Lung microvascular endothelial cell (primary cell): ENCODE data around the gene AMY1C. TPM values are rescaled to one million over a fixed set of nuclear protein-coding genes. Genes with fewer than 3 reads are reported as not detected.
"Not testable (repeated sequence)": the region's sequence is repeated elsewhere in the genome, so short reads cannot be mapped to it uniquely, and the experiment has no call there.

Experiments
- DNase-seq, 2 donors: peaks; one replicate each; pipeline versions ENCODE4 v3.0.0 to v3.0.0-alpha.2; 2010; ENCODE audit warnings: low read depth in 2 of 2
- total RNA-seq: library from RNA; depleted of rRNA; stranded (reverse); fragments of >200 nt; gene quantifications from 2 replicates; pipeline ENCODE4 v1.2.1, GENCODE V29; 2014

AMY1C gene
- not detected in 2 replicates for total RNA-seq

GRCh38 chr1:103749598-103749997 is at the start of gene AMY1C:
Gene AMY1C (plus strand): TSS chr1:103749898. CDS start chr1:103750470, 572 bp downstream.
- not testable (repeated sequence) for DNase-seq

GRCh38 chr1:103700669-103701068 is 49.0 kb upstream of the AMY1C start:
- DNase-seq = not testable (repeated sequence)

GRCh38 chr1:103701256-103701655 is 48.4 kb upstream of the AMY1C start:
- not testable (repeated sequence) for DNase-seq

- DNase-seq = not testable (repeated sequence)
These were observed 42.0 kb upstream of the AMY1C start for GRCh38 chr1:103707670-103708069.

GRCh38 chr1:103710381-103710780 is 39.3 kb upstream of the AMY1C start:
- DNase-seq = not testable (repeated sequence)

GRCh38 chr1:103717404-103717803 is 32.3 kb upstream of the AMY1C start:
- DNase-seq = not testable (repeated sequence)

- DNase-seq = not testable (repeated sequence)
These were observed 28.2 kb upstream of the AMY1C start for GRCh38 chr1:103721473-103721872.

GRCh38 chr1:103735334-103735733 is 14.4 kb upstream of the AMY1C start:
- DNase-seq = not testable (repeated sequence)

GRCh38 chr1:103738031-103738430 is 11.7 kb upstream of the AMY1C start:
- DNase-seq = not testable (repeated sequence)

- DNase-seq = not testable (repeated sequence)
These were observed 5.2 kb upstream of the AMY1C start for GRCh38 chr1:103744449-103744848.

GRCh38 chr1:103745040-103745439 is 4.7 kb upstream of the AMY1C start:
- DNase-seq = not testable (repeated sequence)

- not testable (repeated sequence) for DNase-seq
These were observed 1.4 kb upstream of the AMY1C start for GRCh38 chr1:103748273-103748672.

GRCh38 chr1:103761896-103762295 is 12.2 kb downstream of the AMY1C start:
- no peak for DNase-seq

GRCh38 chr1:103779932-103780331 is 30.2 kb downstream of the AMY1C start:
- no peak for DNase-seq

- no peak for DNase-seq
These were observed 34.3 kb downstream of the AMY1C start for GRCh38 chr1:103783944-103784377.

GRCh38 chr1:103788377-103788776 is 38.7 kb downstream of the AMY1C start:
- no peak for DNase-seq

GRCh38 chr1:103790172-103790571 is 40.5 kb downstream of the AMY1C start:
- no peak for DNase-seq

Other genes starting within 250 kb of the AMY1C start
- 3.3 and 4.8 TPM in 2 replicates for gene RNPC3, start 224.2 kb upstream of the AMY1C start, total RNA-seq
- gene AMY2B, start 178.3 kb upstream of the AMY1C start, total RNA-seq = 0.65 and 1.8 TPM in 2 replicates
- gene AMY2A, start 132.5 kb upstream of the AMY1C start, total RNA-seq = not detected in 2 replicates
- gene AMY1A, start 94.1 kb upstream of the AMY1C start, total RNA-seq = not detected in 2 replicates
- gene AMY1B, start 53.7 kb upstream of the AMY1C start, total RNA-seq = not detected in 2 replicates